T-helper 17 cell (primary cell): ENCODE measurements around the gene MAGI1. TPM values are rescaled to one million over a fixed set of nuclear protein-coding genes. Genes with fewer than 3 reads are reported as not detected.

Experiments used
- ATAC-seq: fragments of 150-1000 bp; cut with Tn5 transposase; 2 replicates; pipeline ENCODE4 v1.10.0; 2021; ENCODE audit warnings: mild to moderate bottlenecking, moderate library complexity
- DNase-seq, 3 donors: peaks; one replicate each; pipeline versions ENCODE4 v3.0.0 to v3.0.0-alpha.2; 2020 to 2021
- H3K9me3 ChIP-seq: one replicate; pipeline ENCODE4 v1.7.0; 2013; ENCODE audit warnings: low read length, mild to moderate bottlenecking; ENCODE audit not compliant: control insufficient read depth, poor library complexity, severe bottlenecking
- H3K27ac Mint-ChIP-seq: one replicate; pipeline ENCODE4 v1.8.0; 2022; ENCODE audit warnings: mild to moderate bottlenecking, moderate library complexity, mixed read lengths
- H3K27me3 Mint-ChIP-seq: one replicate; pipeline ENCODE4 v1.8.0; 2022; ENCODE audit warnings: mixed read lengths
- H3K36me3 Mint-ChIP-seq: one replicate; pipeline ENCODE4 v1.8.0; 2022; ENCODE audit warnings: low read depth, mixed read lengths
- H3K4me1 Mint-ChIP-seq: one replicate; pipeline ENCODE4 v1.8.0; 2022; ENCODE audit warnings: mild to moderate bottlenecking, mixed read lengths
- H3K4me3 Mint-ChIP-seq: one replicate; pipeline ENCODE4 v1.8.0; 2022; ENCODE audit warnings: mild to moderate bottlenecking, moderate library complexity, mixed read lengths
- total RNA-seq, 4 donors: library from RNA in 2 of 4; stranded (reverse) in 2 of 4; gene quantifications; one replicate each; pipeline ENCODE4 v1.2.3 and lab custom pipeline; 2022 to 2026

MAGI1 gene
- total RNA-seq, 2 donors from 2014 or later = not detected

DNA sequence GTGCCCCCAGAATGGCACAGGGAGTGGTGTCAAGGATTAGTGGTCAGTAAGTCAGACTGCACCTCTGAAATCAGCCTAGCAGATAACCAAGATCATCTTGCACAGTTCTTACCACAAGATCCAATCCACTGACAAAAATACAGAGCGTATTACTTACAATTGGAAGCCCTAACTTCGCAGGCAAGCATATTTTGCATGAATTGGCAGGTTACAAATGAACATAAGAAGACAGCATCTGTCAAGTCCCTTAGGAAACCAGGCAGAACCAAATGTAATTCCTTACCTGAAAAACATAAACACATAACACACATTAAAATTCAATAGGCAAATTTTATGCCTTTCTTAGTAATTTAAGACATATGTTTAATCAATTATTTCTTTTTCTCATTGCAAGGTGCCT is 293.4 kb downstream of the MAGI1 start:
- Mint-ChIP-seq H3K27me3 (peaks cover 5% of the 10 kb centered on the region), H3K4me3 (no peak overlapping the region), H3K4me1 (peaks cover 2% of the 10 kb centered on the region), H3K36me3 (no peaks in the 10 kb centered on the region), H3K27ac (no peak overlapping the region)
- no peak for DNase-seq
- H3K9me3 ChIP-seq = no peaks in the 10 kb centered on the region
- no peak for ATAC-seq

DNA sequence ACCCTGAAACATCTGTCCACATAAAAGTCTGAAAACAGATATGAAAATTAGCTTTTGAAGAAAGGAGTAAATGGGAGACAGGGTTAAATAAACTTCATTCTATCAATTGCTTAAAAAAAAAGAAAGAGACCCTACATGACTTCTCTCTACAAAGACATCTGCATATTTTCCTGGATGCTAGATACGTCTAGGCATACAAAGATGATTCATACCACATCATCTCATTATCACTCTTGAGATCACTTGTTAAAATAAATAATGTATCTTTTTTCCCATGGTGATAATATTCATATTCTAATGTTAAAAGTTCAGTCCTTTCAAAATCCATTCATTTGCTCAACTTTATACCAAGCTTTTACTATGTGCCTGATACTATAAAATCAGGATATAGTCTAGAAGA is 295.8 kb downstream of the MAGI1 start:
- peaks cover 2% of the 10 kb centered on the region for H3K4me1 Mint-ChIP-seq
- no peak for ATAC-seq
- H3K36me3 Mint-ChIP-seq = no peaks in the 10 kb centered on the region

DNA sequence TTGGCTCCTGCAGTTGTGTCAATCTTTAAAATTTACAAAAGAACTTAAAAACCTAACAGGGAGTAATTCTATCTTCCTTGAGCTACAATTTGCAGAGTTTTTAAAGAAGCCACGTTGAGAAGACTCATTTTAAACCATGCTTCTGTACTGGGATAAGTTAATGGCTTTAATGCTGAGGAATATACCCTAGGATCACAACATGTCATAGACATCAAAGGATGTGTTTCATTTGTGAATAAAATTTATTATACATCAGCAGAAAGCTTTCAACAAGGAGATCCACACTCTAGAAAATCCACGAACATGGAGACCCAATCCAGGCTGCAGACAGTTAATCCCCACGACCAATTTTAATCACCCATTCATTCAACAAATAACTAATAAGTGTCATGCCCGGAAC is 297.2 kb downstream of the MAGI1 start:
- Mint-ChIP-seq H3K27me3 (no peaks in the 10 kb centered on the region), H3K27ac (no peak overlapping the region), H3K4me1 (peaks cover 2% of the 10 kb centered on the region), H3K36me3 (no peaks in the 10 kb centered on the region), H3K4me3 (no peak overlapping the region)
- H3K9me3 ChIP-seq = no peaks in the 10 kb centered on the region
- no peak for ATAC-seq
- DNase-seq = no peak

More for the DNA sequence above, 295.8 kb downstream of the MAGI1 start:
- no peak overlapping the region for H3K27ac Mint-ChIP-seq
- H3K9me3 ChIP-seq = no peaks in the 10 kb centered on the region
- no peak overlapping the region for H3K4me3 Mint-ChIP-seq
- H3K27me3 Mint-ChIP-seq = no peaks in the 10 kb centered on the region
- no peak for DNase-seq

DNA sequence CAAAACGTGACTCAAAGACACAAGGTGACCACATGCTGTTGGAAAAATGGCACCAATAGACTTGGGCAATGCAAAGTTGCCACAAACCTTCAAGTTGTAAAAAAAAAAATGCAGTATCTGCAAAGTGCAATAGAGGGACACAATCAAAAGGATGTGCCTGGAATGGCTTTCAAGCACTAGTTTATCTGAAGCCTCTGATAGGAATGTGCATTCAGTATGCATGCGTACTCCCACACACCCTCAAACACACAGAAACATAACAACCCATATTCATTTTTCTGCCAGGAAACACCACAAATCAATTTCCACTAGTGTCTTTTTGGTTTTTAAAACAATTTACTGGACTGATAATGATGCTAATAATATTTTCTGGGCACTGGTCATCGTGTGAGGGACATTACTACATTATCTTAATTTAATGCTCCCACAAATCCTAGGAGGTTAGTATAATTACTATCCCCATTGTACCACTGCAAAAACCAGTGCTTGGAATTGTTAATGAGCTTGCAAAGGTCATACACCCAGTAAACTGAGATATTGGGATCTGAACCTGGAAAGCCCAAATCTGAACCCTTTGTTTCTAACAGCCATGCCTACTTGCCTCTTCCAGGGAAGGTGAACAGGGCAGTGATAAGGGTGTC is 298.7 kb downstream of the MAGI1 start:
- no peaks in the 10 kb centered on the region for H3K27me3 Mint-ChIP-seq
- DNase-seq (no peak), ATAC-seq (no peak)
- H3K36me3 Mint-ChIP-seq = no peaks in the 10 kb centered on the region
- H3K27ac Mint-ChIP-seq = no peak overlapping the region
- peaks cover 2% of the 10 kb centered on the region for H3K4me1 Mint-ChIP-seq
- H3K9me3 ChIP-seq = no peaks in the 10 kb centered on the region
- H3K4me3 Mint-ChIP-seq = no peak overlapping the region

DNA sequence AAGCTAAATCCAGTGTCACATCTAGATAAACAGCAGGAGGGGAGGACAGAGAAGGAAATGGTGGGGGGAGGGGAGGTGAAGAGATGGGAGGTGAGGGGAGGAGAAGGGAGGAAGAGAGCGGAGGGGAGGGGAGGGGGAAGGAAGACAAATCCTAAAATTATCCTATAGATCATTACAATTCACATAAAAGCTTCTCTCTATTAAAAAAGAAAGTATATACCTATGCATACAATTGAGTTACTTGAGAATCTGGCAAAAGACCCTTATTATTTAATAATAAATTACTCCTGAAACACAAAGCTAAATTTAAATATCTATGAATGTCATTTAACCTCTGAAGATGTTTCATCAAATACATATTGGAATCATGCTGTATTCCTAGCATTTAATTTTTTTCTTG is 303.9 kb downstream of the MAGI1 start:
- DNase-seq = no peak
- H3K27me3 Mint-ChIP-seq = peaks cover 12% of the 10 kb centered on the region
- H3K4me3 Mint-ChIP-seq = no peak overlapping the region
- no peak for ATAC-seq
- no peaks in the 10 kb centered on the region for H3K4me1 Mint-ChIP-seq
- H3K36me3 Mint-ChIP-seq = no peaks in the 10 kb centered on the region
- H3K27ac Mint-ChIP-seq = no peak overlapping the region
- no peaks in the 10 kb centered on the region for H3K9me3 ChIP-seq

DNA sequence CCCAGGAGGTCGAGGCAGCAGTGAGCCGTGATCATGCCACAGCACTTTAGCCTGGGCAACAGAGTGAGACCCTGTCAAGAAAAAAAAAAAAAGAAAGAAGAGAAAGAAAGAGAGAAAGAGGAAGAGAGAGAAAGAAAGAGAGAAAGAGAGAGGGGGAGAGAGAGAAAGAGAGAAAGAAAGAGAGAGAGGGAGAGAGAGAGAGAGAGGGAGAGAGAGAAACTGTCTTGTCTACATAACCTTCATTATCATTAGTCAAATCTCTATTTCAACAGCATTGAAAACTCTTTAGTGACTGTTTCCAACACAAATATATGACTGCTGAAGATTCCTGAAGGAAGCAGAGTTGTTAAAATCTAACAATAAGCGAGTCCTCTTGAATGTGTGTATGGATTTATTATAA is 304.3 kb downstream of the MAGI1 start:
- no peak for DNase-seq
- H3K27me3 Mint-ChIP-seq = peaks cover 12% of the 10 kb centered on the region
- H3K36me3 Mint-ChIP-seq = no peaks in the 10 kb centered on the region
- no peak for ATAC-seq
- no peaks in the 10 kb centered on the region for H3K4me1 Mint-ChIP-seq
- H3K9me3 ChIP-seq = no peaks in the 10 kb centered on the region
- no peak overlapping the region for H3K27ac Mint-ChIP-seq
- H3K4me3 Mint-ChIP-seq = no peak overlapping the region

DNA sequence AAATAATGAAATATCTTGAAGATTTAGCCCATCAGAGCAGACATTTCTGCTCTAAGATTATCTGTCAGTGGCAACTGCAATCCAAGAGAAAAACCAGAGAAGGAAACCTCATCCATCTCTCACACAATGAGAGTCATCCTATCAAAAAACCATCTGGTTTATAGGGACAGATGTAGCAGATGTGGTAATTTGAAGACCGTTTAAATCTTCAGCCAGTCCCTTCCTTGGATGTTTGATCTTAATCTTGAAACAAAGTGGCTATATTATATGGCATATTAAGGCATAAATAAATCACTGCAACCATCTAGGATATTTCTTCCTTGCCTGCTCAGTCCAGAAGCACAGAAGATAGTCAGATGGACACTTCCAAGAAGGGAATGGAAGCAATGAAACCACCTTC is 305.3 kb downstream of the MAGI1 start:
- H3K9me3 ChIP-seq = no peaks in the 10 kb centered on the region
- no peak overlapping the region for H3K4me3 Mint-ChIP-seq
- H3K27me3 Mint-ChIP-seq = peaks cover 12% of the 10 kb centered on the region
- H3K4me1 Mint-ChIP-seq = no peaks in the 10 kb centered on the region
- no peak for DNase-seq
- no peaks in the 10 kb centered on the region for H3K36me3 Mint-ChIP-seq
- no peak for ATAC-seq
- no peak overlapping the region for H3K27ac Mint-ChIP-seq

DNA sequence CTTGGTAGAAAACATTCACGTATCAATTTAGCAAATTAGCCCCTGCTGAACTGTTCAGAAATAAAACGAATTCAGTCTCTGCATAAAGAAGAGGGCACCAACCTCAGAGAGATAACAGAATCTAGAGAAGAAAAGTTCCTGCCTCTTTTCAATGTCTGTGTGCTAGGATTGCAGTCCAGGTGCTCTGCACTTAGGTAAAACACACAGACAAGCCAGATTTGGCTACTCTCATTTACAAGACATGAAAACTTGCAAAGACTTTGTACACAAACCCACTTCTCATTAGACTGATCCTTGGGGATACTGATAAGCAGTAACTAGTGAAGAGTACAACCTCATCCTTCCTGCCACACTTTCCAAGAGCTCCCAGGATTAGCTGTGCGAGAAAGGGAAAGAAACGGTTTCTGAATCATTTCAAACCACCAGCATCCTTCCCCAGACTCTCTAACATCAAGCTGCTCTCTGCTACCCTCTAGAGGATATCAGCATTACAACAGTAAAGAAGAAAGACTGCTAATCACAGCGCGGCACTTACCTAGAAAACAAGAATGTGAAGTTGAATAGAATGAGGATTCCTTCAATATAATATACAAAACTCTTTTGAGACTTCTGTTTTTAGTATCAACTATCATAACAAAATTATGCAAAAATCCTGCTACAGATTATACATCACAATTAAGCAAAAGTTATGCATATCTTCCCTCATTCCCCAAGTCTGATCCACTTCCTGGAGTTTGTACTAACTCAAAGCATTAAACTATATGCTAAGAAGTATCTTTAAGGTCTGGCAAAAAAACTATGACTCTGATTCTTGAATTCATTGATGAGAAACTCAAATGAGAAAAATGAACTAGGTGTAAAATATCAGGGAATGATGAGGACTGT is 306.4 kb downstream of the MAGI1 start:
- Mint-ChIP-seq H3K27ac (no peak overlapping the region), H3K4me1 (no peaks in the 10 kb centered on the region), H3K27me3 (peaks cover 12% of the 10 kb centered on the region), H3K4me3 (no peak overlapping the region), H3K36me3 (no peaks in the 10 kb centered on the region)
- no peaks in the 10 kb centered on the region for H3K9me3 ChIP-seq
- peak; percentile 68 for ATAC-seq
- no peak for DNase-seq

DNA sequence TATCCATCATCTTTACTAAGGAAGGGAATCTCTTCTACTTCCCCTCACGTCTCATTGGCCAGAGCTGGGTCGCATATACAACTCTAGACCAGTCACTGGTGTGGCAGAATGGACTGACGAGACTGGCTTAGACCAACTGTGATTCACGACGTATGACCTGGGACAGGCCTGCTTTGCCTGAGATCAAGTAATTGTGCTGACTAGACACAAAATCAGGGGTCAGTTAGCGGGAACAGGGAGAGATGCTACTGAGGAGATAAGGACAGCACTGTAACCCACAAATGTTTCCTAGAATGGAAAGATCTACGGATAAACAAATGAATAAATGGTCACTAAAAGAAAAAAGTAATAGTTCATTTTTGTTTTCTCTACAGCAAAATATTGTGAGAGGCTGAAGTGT is 308.3 kb downstream of the MAGI1 start:
- H3K36me3 Mint-ChIP-seq = no peaks in the 10 kb centered on the region
- no peak for DNase-seq
- no peak overlapping the region for H3K4me3 Mint-ChIP-seq
- ATAC-seq = no peak
- H3K27ac Mint-ChIP-seq = no peak overlapping the region
- no peaks in the 10 kb centered on the region for H3K4me1 Mint-ChIP-seq
- H3K9me3 ChIP-seq = no peaks in the 10 kb centered on the region
- H3K27me3 Mint-ChIP-seq = peaks cover 12% of the 10 kb centered on the region

DNA sequence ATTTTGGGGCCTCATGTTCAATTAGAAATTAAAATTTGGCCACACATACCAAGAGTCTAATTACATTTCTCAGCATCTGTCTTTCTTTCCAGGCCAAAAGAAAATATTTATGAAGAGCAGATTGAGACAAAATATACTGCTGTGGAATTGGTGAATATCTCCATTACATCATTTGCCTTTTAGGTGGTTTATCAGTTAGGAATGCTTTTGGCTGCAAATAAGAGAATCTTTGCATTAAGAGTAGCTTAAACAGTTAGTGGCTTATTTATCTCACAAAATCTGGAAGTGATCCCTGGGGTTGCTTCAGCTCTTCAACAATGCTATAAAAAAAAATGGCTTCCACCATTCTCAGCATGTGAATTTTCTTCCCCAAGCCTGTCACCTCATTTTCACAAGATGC is 308.7 kb downstream of the MAGI1 start:
- no peak for DNase-seq
- H3K27ac Mint-ChIP-seq = no peak overlapping the region
- no peak overlapping the region for H3K4me3 Mint-ChIP-seq
- no peaks in the 10 kb centered on the region for H3K9me3 ChIP-seq
- no peak for ATAC-seq
- H3K36me3 Mint-ChIP-seq = no peaks in the 10 kb centered on the region
- H3K27me3 Mint-ChIP-seq = peaks cover 12% of the 10 kb centered on the region
- no peaks in the 10 kb centered on the region for H3K4me1 Mint-ChIP-seq

DNA sequence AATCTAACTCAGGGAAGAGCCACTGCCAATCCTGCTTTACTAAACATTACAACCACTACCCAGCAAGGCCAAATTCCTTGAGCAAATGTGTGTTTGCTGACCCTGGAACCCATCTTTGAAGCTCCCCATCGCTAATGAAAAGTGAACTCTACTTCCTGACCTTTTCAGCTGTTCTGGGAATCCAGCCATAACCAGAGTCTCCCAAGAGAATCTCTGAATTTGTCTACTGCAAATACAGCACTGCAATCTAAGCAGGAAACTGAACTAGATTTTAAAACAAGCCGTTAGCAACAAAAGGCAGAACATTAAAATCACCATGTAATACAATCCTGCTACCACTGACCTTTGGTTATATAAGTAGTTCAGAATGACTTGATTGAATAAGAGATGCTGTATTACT is 309.2 kb downstream of the MAGI1 start:
- Mint-ChIP-seq H3K27me3 (peaks cover 12% of the 10 kb centered on the region), H3K4me3 (no peak overlapping the region), H3K4me1 (no peaks in the 10 kb centered on the region), H3K27ac (no peak overlapping the region), H3K36me3 (no peaks in the 10 kb centered on the region)
- no peak for DNase-seq
- ATAC-seq = no peak
- H3K9me3 ChIP-seq = no peaks in the 10 kb centered on the region

DNA sequence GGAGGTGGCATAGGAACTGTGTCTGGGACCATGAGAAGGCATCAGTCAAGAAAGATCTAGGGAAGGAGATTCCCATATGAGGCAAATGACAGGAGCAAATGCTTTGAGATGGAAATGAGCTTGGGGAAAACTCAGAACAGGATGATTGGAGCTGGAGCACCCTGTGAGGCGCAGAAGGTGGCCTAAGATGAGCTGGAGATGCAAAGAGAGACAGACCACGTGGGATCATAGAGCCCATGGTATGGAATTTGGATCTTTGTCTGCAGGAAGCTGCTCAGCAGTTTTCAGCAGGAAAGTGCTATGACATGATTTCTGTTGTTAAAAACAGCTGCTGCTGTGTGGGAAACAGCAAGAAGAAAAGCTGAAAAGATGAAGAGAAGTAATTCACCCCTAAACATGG is 310.6 kb downstream of the MAGI1 start:
- peaks cover 6% of the 10 kb centered on the region for H3K27me3 Mint-ChIP-seq
- H3K36me3 Mint-ChIP-seq = no peaks in the 10 kb centered on the region
- ATAC-seq (no peak), DNase-seq (no peak)
- no peaks in the 10 kb centered on the region for H3K9me3 ChIP-seq
- no peak overlapping the region for H3K4me3 Mint-ChIP-seq
- no peak overlapping the region for H3K27ac Mint-ChIP-seq
- no peaks in the 10 kb centered on the region for H3K4me1 Mint-ChIP-seq

DNA sequence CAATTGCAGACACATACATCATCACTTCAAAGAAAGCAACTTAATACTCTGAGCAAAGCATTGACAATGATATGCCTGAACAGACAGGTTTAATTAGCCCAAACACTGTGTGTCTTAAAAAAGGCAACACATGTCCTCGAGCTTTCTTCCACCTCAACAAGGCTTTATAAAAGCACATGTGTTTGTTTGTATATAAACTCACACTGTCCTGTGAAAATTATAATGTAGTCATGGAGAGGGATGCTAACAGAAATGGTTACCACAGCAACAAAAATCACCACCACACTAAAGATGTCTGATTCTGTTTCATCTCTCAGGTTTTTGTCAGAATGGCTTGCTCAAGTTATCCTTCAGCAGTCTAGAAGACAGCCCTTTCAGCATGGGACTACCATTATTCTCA is 314.7 kb downstream of the MAGI1 start:
- no peaks in the 10 kb centered on the region for H3K9me3 ChIP-seq
- no peak overlapping the region for H3K4me3 Mint-ChIP-seq
- no peak overlapping the region for H3K27ac Mint-ChIP-seq
- H3K27me3 Mint-ChIP-seq = no peaks in the 10 kb centered on the region
- DNase-seq (no peak), ATAC-seq (no peak)
- no peaks in the 10 kb centered on the region for H3K4me1 Mint-ChIP-seq
- H3K36me3 Mint-ChIP-seq = no peaks in the 10 kb centered on the region

DNA sequence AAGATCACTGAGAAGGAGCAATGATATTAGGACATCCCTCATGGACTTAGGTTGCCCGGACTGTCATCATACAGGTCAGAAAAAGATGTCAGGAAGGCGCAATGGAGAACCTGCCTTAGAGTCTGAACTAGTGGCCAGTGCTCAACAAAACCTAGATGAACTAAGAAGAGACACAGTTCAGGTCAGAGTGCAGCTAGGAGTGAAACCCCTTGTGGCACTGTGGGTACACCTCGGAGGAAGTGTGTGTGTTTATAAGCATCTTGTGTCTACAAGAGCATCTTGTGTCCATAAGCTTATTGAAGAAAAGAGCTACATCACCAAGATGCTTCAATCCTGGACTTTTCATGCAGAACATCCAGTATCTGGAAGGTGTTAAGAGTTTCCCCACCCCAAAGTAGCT is 315.7 kb downstream of the MAGI1 start:
- H3K36me3 Mint-ChIP-seq = no peaks in the 10 kb centered on the region
- H3K9me3 ChIP-seq = no peaks in the 10 kb centered on the region
- ATAC-seq = no peak
- H3K4me1 Mint-ChIP-seq = no peaks in the 10 kb centered on the region
- no peak overlapping the region for H3K27ac Mint-ChIP-seq
- no peak overlapping the region for H3K4me3 Mint-ChIP-seq
- no peak for DNase-seq
- no peaks in the 10 kb centered on the region for H3K27me3 Mint-ChIP-seq
